Stimulated activated naive B cell treated with anti-CD40 and anti-IgM and Interleukin-4, amounts not matched to agents 10 μg/mL and 1 μg/mL and 100 μg/mL, for 72 hours (primary cell): ENCODE results near the gene CCNJ.
A peak's percentile ranks its signal among the peaks of the same experiment; 100 is the strongest.
"Not testable (repeated sequence)": the region's sequence is repeated elsewhere in the genome, so short reads cannot be mapped to it uniquely, and the experiment has no call there.

Source experiments
- ATAC-seq, 2 donors: fragments of 150-1000 bp; cut with Tn5 transposase; replicated peaks; 2 replicates each; pipeline ENCODE4 v1.10.0; 2021; ENCODE audit warnings: moderate library complexity in 1 of 2
- DNase-seq: peaks from one replicate; pipeline ENCODE4 v3.0.0; 2021
- H3K27ac Mint-ChIP-seq: one replicate; pipeline ENCODE4 v1.8.0; 2022; ENCODE audit warnings: mild to moderate bottlenecking, mixed read lengths
- H3K27me3 Mint-ChIP-seq, 2 donors: one replicate each; pipeline ENCODE4 v1.8.0; 2022; ENCODE audit warnings: mixed read lengths in 2 of 2
- H3K36me3 Mint-ChIP-seq, 2 donors: one replicate each; pipeline ENCODE4 v1.8.0; 2022; ENCODE audit warnings: mixed read lengths in 2 of 2, mild to moderate bottlenecking in 1 of 2
- H3K4me1 Mint-ChIP-seq, 2 donors: one replicate each; pipeline ENCODE4 v1.8.0; 2022; ENCODE audit warnings: mixed read lengths in 2 of 2, mild to moderate bottlenecking in 1 of 2
- H3K4me3 Mint-ChIP-seq, 2 donors: one replicate each; pipeline ENCODE4 v1.8.0; 2022; ENCODE audit warnings: mild to moderate bottlenecking in 2 of 2, mixed read lengths in 2 of 2, moderate library complexity in 1 of 2
- H3K9me3 Mint-ChIP-seq, 2 donors: one replicate each; pipeline ENCODE4 v1.8.0; 2022; ENCODE audit warnings: mixed read lengths in 2 of 2, mild to moderate bottlenecking in 1 of 2

CCNJ gene, protein sequence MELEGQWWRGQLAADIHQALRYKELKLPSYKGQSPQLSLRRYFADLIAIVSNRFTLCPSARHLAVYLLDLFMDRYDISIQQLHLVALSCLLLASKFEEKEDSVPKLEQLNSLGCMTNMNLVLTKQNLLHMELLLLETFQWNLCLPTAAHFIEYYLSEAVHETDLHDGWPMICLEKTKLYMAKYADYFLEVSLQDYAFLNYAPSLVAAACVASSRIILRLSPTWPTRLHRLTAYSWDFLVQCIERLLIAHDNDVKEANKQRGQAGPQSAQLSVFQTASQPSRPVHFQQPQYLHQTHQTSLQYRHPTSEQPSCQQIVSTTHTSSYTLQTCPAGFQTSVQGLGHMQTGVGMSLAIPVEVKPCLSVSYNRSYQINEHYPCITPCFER

GRCh38 chr10:96043033-96043892 lies at the start of gene CCNJ:
TSS of gene CCNJ (plus strand) at chr10:96043583. CDS start at chr10:96044394, 811 bp downstream.
- peak within 1 kb of the TSS; percentile 93 for H3K27ac Mint-ChIP-seq
- peaks cover 0 to 5% of the 10 kb centered on the region in 2 donors for H3K27me3 Mint-ChIP-seq
- H3K4me3 Mint-ChIP-seq, result peak within 1 kb of the TSS; percentile 90
- H3K36me3 Mint-ChIP-seq, result peaks cover 16 to 30% of the 10 kb centered on the region in 2 donors
- H3K4me1 Mint-ChIP-seq, result peaks cover 19 to 43% of the 10 kb centered on the region in 2 donors
- peaks cover 0 to 2% of the 10 kb centered on the region in 2 donors for H3K9me3 Mint-ChIP-seq
- DNase-seq (peak; percentile 84), ATAC-seq (peak; percentile 92 to 93)

- H3K27me3 Mint-ChIP-seq, H3K9me3 Mint-ChIP-seq, H3K4me3 Mint-ChIP-seq, H3K4me1 Mint-ChIP-seq, H3K27ac Mint-ChIP-seq, ATAC-seq, DNase-seq, H3K36me3 Mint-ChIP-seq: not testable (repeated sequence)
Observed at GRCh38 chr10:95994376-95994775, 49.0 kb upstream of the CCNJ start.

- ATAC-seq, result no peak
- Mint-ChIP-seq H3K4me1 (peaks cover 0 to 5% of the 10 kb centered on the region in 2 donors), H3K27me3 (no peaks in the 10 kb centered on the region), H3K4me3 (no peak overlapping the region), H3K27ac (no peak overlapping the region), H3K36me3 (peaks cover 3 to 6% of the 10 kb centered on the region in 2 donors), H3K9me3 (no peaks in the 10 kb centered on the region)
- no peak for DNase-seq
Observed at GRCh38 chr10:95998255-95998784, 45.1 kb upstream of the CCNJ start.

GRCh38 chr10:96013956-96014355 lies 29.4 kb upstream of the CCNJ start:
- no peak for DNase-seq

DNA sequence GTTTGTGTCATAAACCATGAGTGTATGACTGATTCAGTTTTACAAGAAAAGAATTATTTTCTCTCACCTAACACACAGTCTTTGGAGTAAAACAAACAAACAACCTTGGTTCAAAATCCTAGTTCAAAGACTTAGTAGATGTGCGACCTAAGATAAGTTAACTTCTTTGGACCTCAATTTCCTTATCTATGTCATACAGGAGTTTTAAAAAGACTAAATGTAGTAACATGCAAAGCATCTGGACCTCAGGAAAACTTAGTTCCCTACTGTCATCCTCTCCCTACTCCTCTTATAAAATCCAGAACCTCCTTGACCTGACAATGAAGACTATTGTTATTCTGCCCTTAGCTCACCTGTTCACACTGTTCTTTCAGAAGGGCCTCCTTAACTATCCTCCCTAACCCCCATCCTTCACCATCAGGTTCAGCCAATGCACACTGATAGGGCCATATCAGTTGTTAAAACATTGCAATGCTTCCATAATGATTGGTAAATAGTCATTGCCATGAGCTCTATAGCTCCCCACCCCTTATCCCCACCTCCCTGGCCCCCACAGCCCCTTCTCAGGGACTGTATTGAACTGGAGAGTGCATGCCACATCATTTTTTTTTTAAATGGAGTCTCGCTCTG lies 28.8 kb upstream of the CCNJ start:
- Mint-ChIP-seq H3K9me3 (no peaks in the 10 kb centered on the region), H3K27ac (no peak overlapping the region), H3K4me1 (peaks cover 0 to 4% of the 10 kb centered on the region in 2 donors), H3K4me3 (no peak overlapping the region), H3K27me3 (peaks cover 0 to 5% of the 10 kb centered on the region in 2 donors), H3K36me3 (peaks cover 0 to 3% of the 10 kb centered on the region in 2 donors)
- no peak for ATAC-seq
- no peak for DNase-seq

More at GRCh38 chr10:96013956-96014355, 29.4 kb upstream of the CCNJ start:
- Mint-ChIP-seq H3K4me1 (peaks cover 0 to 4% of the 10 kb centered on the region in 2 donors), H3K27me3 (peaks cover 0 to 5% of the 10 kb centered on the region in 2 donors), H3K36me3 (peaks cover 0 to 3% of the 10 kb centered on the region in 2 donors), H3K27ac (no peak overlapping the region), H3K4me3 (no peak overlapping the region), H3K9me3 (no peaks in the 10 kb centered on the region)
- ATAC-seq, result no peak

DNA sequence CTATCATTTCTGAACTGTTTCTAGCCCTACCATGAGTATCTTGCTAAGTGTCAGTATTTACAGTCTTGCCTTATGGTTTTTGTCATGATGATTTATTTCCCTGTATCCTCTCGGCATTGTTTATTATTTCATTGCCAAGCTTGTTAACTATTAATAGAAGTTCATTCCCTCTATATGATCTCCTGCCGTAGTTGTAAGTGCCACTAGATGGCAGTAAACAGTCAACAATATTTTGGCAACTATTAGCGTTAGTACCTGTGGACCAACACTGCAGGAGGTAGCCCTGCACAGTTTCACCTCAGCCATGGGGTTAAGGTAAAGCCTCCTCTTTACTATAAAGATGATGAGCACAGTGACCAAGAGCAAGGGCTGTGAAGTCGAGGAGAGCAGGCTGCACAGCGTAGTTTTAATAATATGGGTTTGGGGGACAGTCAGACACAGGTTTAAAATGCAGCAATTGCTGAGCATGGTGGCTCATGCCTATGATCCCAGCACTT lies 26.1 kb upstream of the CCNJ start:
- peak; percentile 15 for DNase-seq
- peaks cover 0 to 5% of the 10 kb centered on the region in 2 donors for H3K27me3 Mint-ChIP-seq

GRCh38 chr10:96021332-96021731 lies 22.1 kb upstream of the CCNJ start:
- H3K9me3 Mint-ChIP-seq, result no peaks in the 10 kb centered on the region
- H3K27me3 Mint-ChIP-seq, result peaks cover 0 to 5% of the 10 kb centered on the region in 2 donors
- DNase-seq (no peak), ATAC-seq (no peak)
- H3K4me3 Mint-ChIP-seq, result no peak overlapping the region
- peaks cover 3% of the 10 kb centered on the region in 2 donors for H3K36me3 Mint-ChIP-seq
- no peak overlapping the region for H3K27ac Mint-ChIP-seq
- peaks cover 0 to 4% of the 10 kb centered on the region in 2 donors for H3K4me1 Mint-ChIP-seq

More for the DNA sequence above, 26.1 kb upstream of the CCNJ start:
- Mint-ChIP-seq H3K4me1 (peaks cover 0 to 4% of the 10 kb centered on the region in 2 donors), H3K9me3 (no peaks in the 10 kb centered on the region), H3K27ac (no peak overlapping the region), H3K36me3 (peaks cover 3% of the 10 kb centered on the region in 2 donors), H3K4me3 (no peak overlapping the region)
- peak; percentile 89 to 95 for ATAC-seq

GRCh38 chr10:96022739-96023138 lies 20.6 kb upstream of the CCNJ start:
- no peak overlapping the region for H3K4me3 Mint-ChIP-seq

DNA sequence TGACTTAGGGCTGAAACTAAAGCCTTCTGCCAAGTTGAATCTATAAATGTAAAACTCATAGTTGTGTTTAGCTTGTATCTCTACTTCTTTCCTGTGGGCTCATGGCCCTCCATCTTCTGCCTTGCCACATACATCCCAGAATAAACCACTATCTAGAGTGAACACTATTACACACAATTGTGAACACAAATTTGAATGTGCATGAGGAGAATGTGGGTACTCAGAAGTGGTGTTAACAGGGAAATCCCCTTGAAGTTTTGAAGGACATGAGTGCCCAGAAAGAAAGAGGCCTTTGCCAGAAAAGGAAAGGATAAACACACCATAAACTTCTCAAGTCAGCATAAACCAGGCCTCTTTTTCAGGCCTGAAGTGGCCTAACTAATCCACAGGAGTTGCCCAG lies 20.2 kb upstream of the CCNJ start:
- H3K27me3 Mint-ChIP-seq, result no peaks in the 10 kb centered on the region
- H3K9me3 Mint-ChIP-seq, result no peaks in the 10 kb centered on the region
- ATAC-seq (no peak), DNase-seq (no peak)
- no peak overlapping the region for H3K27ac Mint-ChIP-seq
- peaks cover 3 to 5% of the 10 kb centered on the region in 2 donors for H3K36me3 Mint-ChIP-seq
- no peaks in the 10 kb centered on the region for H3K4me1 Mint-ChIP-seq
- H3K4me3 Mint-ChIP-seq, result no peak overlapping the region

More at GRCh38 chr10:96022739-96023138, 20.6 kb upstream of the CCNJ start:
- no peak for ATAC-seq
- no peak for DNase-seq
- Mint-ChIP-seq H3K36me3 (peaks cover 3% of the 10 kb centered on the region in 2 donors), H3K27me3 (no peaks in the 10 kb centered on the region), H3K9me3 (no peaks in the 10 kb centered on the region), H3K4me1 (no peaks in the 10 kb centered on the region), H3K27ac (peak overlapping the region; percentile 25)

- DNase-seq (peak; percentile 5), ATAC-seq (peak; percentile 83 to 88)
- no peaks in the 10 kb centered on the region for H3K9me3 Mint-ChIP-seq
- H3K27me3 Mint-ChIP-seq, result no peaks in the 10 kb centered on the region
- H3K36me3 Mint-ChIP-seq, result peaks cover 0 to 2% of the 10 kb centered on the region in 2 donors
- no peak overlapping the region for H3K27ac Mint-ChIP-seq
- no peak overlapping the region for H3K4me3 Mint-ChIP-seq
- no peaks in the 10 kb centered on the region for H3K4me1 Mint-ChIP-seq
Observed at GRCh38 chr10:96025566-96025965, 17.8 kb upstream of the CCNJ start.

- peaks cover 3 to 15% of the 10 kb centered on the region in 2 donors for H3K36me3 Mint-ChIP-seq
- DNase-seq, result no peak
- no peak overlapping the region for H3K4me3 Mint-ChIP-seq
- no peaks in the 10 kb centered on the region for H3K9me3 Mint-ChIP-seq
- H3K27ac Mint-ChIP-seq, result no peak overlapping the region
- peaks cover 0 to 12% of the 10 kb centered on the region in 2 donors for H3K27me3 Mint-ChIP-seq
- peaks cover 0 to 4% of the 10 kb centered on the region in 2 donors for H3K4me1 Mint-ChIP-seq
- no peak for ATAC-seq
Observed at GRCh38 chr10:96034625-96035024, 8.8 kb upstream of the CCNJ start.

- Mint-ChIP-seq H3K9me3 (peaks cover 0 to 2% of the 10 kb centered on the region in 2 donors), H3K36me3 (peaks cover 3 to 15% of the 10 kb centered on the region in 2 donors), H3K27ac (no peak overlapping the region), H3K4me1 (peaks cover 6% of the 10 kb centered on the region in 2 donors), H3K27me3 (peaks cover 0 to 12% of the 10 kb centered on the region in 2 donors), H3K4me3 (no peak overlapping the region)
- ATAC-seq (no peak), DNase-seq (no peak)
Observed at GRCh38 chr10:96038476-96039387, 4.7 kb upstream of the CCNJ start.

DNA sequence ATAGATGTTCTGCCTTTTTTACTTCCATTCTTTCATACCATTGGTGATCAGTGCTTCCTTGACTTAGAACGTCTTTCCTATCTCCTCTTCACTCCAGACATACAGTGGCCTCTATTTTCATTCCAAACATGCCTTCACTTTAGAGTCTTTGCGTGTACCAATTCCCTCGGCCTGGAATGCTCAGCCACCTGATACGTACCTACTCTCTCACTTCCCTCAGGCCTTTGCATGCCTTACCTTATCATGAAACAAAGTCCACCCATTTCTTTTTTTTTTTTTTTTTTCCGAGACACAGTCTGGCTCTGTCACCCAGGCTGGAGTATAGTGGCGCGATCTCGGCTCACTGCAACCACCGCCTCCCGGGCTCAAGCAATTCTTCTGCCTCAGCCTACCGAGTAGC lies 2.2 kb upstream of the CCNJ start:
- ATAC-seq (no peak), DNase-seq (no peak)
- no peak overlapping the region for H3K4me3 Mint-ChIP-seq
- H3K36me3 Mint-ChIP-seq, result peaks cover 6 to 19% of the 10 kb centered on the region in 2 donors
- H3K27me3 Mint-ChIP-seq, result peaks cover 0 to 12% of the 10 kb centered on the region in 2 donors
- H3K4me1 Mint-ChIP-seq, result peaks cover 7 to 26% of the 10 kb centered on the region in 2 donors
- H3K27ac Mint-ChIP-seq, result no peak overlapping the region
- H3K9me3 Mint-ChIP-seq, result peaks cover 0 to 2% of the 10 kb centered on the region in 2 donors
